ENCODE results near the gene ZDHHC11. TPM values are rescaled to one million over a fixed set of nuclear protein-coding genes. Genes with fewer than 3 reads are reported as not detected.
"Not testable (repeated sequence)": the region's sequence is repeated elsewhere in the genome, so short reads cannot be mapped to it uniquely, and the experiment has no call there.

The ZDHHC11 gene
- total RNA-seq, 1 experiment from 2014 or later, result 2.1 TPM

- no peak for DNase-seq (ENCODE audit: low read depth)
Measured at GRCh38 chr5:801472-801871, 49.3 kb downstream of the ZDHHC11 start.

GRCh38 chr5:801055-801454 lies 49.7 kb downstream of the ZDHHC11 start:
- not testable (repeated sequence) for DNase-seq (ENCODE audit: low read depth)

GRCh38 chr5:798505-799138 lies 52.2 kb downstream of the ZDHHC11 start:
- DNase-seq (ENCODE audit: low read depth), result not testable (repeated sequence)

DNA sequence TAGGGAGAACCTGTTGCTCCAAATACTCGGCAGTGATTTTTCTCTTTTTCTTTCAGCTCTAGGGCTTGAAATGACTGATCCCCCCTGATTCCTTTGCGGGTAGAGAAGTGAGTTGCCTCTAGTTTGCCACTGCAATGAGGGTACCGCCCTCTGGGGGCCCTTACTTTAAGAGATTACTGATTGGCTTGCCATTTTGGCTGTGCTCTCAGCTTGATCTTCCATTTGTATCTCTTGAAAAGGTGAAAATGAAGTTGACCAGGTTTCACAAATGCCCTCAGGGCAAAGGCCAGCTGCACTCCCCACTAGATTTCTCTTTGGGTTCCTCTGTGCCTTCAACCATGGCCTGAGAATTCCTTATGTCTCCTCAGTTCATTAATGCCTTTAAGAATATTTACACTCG lies 52.8 kb downstream of the ZDHHC11 start:
- DNase-seq (ENCODE audit: low read depth), result not testable (repeated sequence)

GRCh38 chr5:795873-796272 lies 54.9 kb downstream of the ZDHHC11 start:
- not testable (repeated sequence) for DNase-seq (ENCODE audit: low read depth)

DNA sequence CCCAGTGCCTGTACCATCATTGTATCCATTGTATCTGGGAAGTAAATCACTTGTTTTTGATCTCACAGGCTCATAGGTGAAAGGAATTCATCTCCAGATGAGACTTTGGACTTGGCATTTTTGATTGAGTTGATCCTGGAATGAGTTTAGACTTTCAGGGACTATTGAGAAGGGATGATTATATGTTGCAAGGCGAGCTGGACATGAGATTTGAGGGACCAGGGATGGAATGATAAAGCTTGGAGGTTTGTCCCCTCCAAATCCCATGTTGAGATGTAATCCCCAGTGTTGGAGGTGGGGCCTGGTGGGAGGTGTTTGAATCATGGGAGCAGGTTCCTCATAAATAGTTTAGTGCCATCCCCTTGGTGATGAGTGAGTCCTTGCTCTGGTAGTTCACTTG lies 55.8 kb downstream of the ZDHHC11 start:
- not testable (repeated sequence) for DNase-seq (ENCODE audit: low read depth)

DNA sequence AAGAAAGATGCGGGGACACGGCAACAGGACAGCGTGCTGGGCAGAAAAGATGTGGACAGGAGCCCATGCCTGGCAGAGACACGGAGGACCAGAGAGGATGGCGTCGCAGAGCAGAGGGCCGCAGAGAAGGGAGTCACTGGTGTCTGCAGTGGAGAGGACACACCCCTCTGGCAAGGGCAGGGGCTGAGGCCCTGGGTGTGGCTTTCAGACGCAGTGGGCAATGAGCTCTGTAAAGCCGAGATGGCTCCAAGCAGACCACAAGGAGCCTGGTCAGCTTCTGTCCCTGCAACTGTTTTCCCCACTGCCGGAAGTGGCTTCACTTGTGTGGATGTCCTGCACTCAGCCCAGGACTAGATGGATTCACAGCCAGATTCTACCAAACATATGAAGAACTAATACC lies 62.1 kb downstream of the ZDHHC11 start:
- not testable (repeated sequence) for DNase-seq (ENCODE audit: low read depth)

GRCh38 chr5:787857-788233 lies 62.9 kb downstream of the ZDHHC11 start:
- DNase-seq (ENCODE audit: low read depth), result not testable (repeated sequence)

- DNase-seq (ENCODE audit: low read depth), result not testable (repeated sequence)
Measured at GRCh38 chr5:787224-787856, 63.4 kb downstream of the ZDHHC11 start.

- DNase-seq (ENCODE audit: low read depth), result not testable (repeated sequence)
Measured at GRCh38 chr5:785181-785705, 65.5 kb downstream of the ZDHHC11 start.

- peak; percentile 83 for DNase-seq (ENCODE audit: low read depth)
Measured at GRCh38 chr5:784428-785177, 66.2 kb downstream of the ZDHHC11 start, which contains the start of gene ZDHHC11B. ZDHHC11B (minus strand) TSS chr5:784729; CDS start chr5:766919, 17,810 bp downstream.

GRCh38 chr5:783881-784427 lies 66.8 kb downstream of the ZDHHC11 start:
- not testable (repeated sequence) for DNase-seq (ENCODE audit: low read depth)

DNA sequence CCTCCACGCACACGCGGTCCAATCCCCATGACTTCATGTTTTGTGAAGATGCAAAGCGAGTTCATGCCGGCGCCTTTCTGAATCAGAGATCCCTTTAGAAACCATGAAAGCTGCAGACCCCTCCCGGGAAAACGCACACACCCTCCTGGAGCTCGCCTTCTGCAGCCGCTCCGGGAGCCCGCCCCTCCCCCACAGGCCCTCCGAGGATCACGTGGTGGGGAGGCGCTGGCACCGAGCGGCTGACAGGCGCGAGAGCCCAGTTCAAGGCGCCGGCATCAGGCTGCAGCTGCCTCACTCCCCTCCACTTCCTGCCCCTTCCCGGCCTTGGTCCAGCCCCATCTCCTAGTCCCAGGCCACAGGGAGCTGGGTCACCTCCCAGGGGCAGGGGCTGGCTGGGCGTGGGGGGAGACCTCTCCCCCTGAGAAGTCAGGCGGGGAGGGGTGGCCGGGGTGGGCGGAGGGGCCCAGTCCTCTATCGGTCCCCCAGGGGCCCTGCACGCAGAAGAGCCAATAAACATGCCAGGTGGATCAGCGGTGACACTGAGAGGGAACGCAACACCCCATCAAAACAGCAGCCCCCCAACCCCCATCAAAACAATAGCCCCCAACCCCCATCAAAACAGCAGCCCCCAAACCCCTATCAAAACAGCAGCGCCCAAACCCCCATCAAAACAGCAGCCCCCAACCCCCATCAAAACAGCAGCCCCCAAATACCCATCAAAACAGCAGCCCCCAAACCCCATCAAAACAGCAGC lies 67.6 kb downstream of the ZDHHC11 start:
- DNase-seq (ENCODE audit: low read depth), result not testable (repeated sequence)

DNA sequence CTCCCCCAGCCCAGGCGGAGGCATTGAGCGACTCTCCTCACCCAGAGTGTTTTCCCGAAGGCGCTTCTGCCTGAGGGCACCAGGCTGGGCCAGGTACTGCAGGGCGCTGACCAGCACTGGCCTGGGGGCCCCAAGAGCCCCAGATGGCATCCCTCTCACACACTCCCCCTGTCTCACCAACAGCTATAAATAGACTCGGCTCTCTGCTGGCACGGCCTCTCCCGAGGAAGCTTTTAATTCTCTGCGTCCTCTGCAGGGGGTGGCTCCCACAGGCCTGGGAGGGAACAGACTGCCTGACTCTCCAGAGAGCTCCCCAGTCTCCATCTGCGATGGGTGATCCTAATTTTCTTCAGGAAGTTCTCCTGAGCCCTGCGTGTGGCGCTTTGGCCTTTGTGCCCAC lies 68.4 kb downstream of the ZDHHC11 start:
- not testable (repeated sequence) for DNase-seq (ENCODE audit: low read depth)

DNA sequence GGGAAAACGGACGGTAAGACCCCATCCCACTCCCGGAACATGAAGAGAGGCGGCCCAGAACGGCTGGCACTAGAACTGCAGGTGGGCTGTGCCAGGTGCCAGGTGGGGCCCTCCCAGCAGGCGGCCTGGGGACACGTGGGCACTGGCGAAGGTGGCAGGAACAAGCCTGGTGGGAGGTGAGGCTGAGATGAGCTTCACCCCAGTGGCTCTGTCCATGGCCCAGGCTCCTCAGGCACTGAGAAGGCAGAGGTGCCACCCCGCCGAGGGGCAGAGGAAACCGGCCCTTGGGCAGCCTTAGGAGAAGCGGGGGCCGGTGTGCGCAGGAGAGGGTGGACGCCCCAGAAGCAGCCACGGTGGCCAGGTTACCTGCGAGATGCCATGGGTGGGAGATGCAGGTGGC lies 70.2 kb downstream of the ZDHHC11 start:
- not testable (repeated sequence) for DNase-seq (ENCODE audit: low read depth)

DNA sequence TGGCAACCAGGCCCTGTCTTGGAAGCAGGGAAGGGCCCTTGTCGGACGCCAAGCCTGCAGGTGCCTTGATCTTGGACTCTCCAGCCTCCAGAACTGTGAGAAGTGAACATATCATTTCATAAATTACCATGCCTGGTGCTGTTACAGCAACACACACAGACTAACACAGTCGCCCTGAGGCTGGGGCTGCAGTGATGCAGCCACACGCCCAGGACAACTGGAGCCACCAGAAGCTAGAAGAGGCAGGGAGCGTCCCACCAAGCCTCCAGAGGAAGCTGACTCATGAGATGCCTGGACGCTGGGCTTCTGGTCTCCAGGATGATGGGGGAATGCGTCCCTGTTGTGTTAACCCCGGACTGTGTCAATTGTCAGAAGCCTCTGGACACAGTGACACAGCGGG lies 71.8 kb downstream of the ZDHHC11 start:
- DNase-seq (ENCODE audit: low read depth), result not testable (repeated sequence)

- not testable (repeated sequence) for DNase-seq (ENCODE audit: low read depth)
Measured at GRCh38 chr5:778421-778820, 72.4 kb downstream of the ZDHHC11 start.

- DNase-seq (ENCODE audit: low read depth), result no peak
Measured at GRCh38 chr5:777756-778161, 73.0 kb downstream of the ZDHHC11 start.

GRCh38 chr5:776862-777711 lies 73.7 kb downstream of the ZDHHC11 start:
- no peak for DNase-seq (ENCODE audit: low read depth)

All from Daoy (cell line).